Measurements from ENCODE around the gene KDM4C.

KDM4C gene

DNA sequence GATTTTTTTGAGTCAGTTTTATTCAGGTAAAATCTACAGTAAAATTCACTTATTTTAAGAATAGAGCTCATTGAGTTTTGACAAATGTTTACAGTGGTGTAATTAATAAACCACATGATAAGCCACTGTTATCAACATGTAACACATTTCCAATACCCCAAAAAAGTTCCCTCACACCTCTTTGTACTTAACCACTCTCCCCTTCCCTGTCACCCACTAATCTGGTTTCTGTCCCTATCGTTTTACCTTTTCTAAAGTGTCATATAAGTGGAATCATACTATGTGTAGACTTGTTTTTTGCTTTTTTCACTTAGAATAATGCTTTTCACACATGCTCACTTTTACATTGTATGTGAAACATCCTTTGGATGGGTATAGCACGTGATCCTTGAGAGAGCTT lies 127.2 kb downstream of the KDM4C start:
- no peak for DNase-seq (ENCODE audit: insufficient read length, low spot score)
- no peak for FAIRE-seq
- TF ChIP-seq POLR2A (IDR thresholded peaks at IDR 0.05; ENCODE audit: low read depth, low read length), result no peak

- no peak for DNase-seq (ENCODE audit: insufficient read length, low spot score)
- FAIRE-seq, result no peak
- no peak for TF ChIP-seq POLR2A (IDR thresholded peaks at IDR 0.05; ENCODE audit: low read depth, low read length)
These were observed 129.3 kb downstream of the KDM4C start for GRCh38 chr9:6887051-6887450.

GRCh38 chr9:6889868-6890267 lies 132.1 kb downstream of the KDM4C start:
- no peak for DNase-seq (ENCODE audit: insufficient read length, low spot score)
- TF ChIP-seq POLR2A (IDR thresholded peaks at IDR 0.05; ENCODE audit: low read depth, low read length), result no peak
- no peak for FAIRE-seq

DNA sequence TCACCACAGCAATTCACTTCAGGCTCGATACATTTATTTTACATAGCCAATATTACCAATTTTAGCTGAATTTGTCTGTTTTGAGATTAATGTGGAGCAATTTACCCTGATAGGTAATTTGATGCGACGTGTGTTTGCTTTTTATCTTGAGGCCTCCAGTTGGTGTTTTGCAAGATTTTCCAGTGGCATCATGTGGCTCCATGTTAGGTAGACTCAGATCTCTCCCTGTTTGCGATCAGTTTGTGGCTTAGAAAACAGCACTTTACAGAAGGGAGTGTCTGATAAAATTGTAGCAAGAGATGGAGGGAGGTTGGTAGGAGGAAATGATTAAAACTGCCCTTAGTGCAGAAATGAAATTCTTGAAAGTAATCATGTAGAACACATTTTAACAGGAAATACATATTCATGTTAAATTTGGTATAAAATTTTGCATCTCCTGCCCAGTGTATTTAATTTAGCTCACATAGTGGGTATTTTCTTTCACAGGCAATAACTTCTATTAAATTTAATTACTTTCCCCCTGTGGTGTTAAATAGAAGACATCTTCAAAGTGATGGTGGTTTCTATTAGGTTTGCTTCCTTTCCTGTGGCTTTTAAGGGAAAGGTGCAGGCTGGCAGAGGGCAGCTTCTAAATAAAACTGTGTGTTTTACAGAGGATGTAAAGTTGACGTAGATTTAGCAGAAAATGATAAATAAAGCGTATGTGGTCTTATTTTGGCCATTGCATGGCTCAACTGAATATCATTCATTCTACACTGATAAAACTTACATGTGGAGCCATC lies 135.8 kb downstream of the KDM4C start:
- TF ChIP-seq POLR2A (IDR thresholded peaks at IDR 0.05; ENCODE audit: low read depth, low read length), result no peak
- FAIRE-seq, result no peak
- DNase-seq (ENCODE audit: insufficient read length, low spot score), result no peak

DNA sequence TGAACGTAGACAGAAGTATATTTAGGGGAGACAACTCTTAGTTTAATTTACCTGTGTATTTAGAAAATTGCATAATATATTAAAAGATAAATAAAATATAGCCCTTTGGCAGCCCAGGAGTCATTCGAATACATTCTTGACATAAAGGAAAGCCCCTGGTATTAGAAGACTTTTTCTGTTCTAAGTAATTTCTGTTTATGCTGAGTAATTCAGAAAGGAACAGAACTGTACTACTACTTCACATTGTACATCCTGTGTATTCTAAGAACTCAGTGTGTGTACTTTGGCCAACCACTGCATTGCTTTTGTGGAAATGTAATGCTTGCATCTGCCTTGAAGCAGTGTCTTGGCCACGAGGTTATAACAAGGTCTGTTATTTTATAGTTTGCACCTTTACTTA lies 136.4 kb downstream of the KDM4C start:
- no peak for FAIRE-seq
- no peak for TF ChIP-seq POLR2A (IDR thresholded peaks at IDR 0.05; ENCODE audit: low read depth, low read length)

DNA sequence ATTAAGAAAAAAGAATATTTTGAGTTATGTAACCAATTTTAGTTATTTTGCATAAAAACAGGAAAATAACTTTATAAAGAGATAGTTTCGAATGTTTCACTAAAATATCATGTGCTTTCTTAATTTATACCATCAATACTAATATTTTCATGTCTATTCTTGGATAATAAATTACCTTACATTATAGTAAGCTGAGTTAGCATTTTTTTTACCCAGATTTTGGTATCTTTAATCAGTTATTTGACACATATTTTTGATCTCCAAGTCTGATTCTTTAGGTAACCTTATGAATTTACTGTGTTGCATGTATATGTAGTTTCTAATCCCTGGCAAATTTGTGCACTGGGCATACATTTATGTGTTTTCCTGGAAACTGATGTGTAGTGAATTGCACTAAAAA lies 138.0 kb downstream of the KDM4C start:
- no peak for TF ChIP-seq POLR2A (IDR thresholded peaks at IDR 0.05; ENCODE audit: low read depth, low read length)
- FAIRE-seq (no peak), DNase-seq (ENCODE audit: insufficient read length, low spot score) (no peak)

More for the DNA sequence above, 136.4 kb downstream of the KDM4C start:
- DNase-seq (ENCODE audit: insufficient read length, low spot score), result no peak

GRCh38 chr9:6896562-6896961 lies 138.8 kb downstream of the KDM4C start:
- DNase-seq (ENCODE audit: insufficient read length, low spot score) (no peak), FAIRE-seq (no peak)

GRCh38 chr9:6897207-6897822 lies 139.5 kb downstream of the KDM4C start:
- no peak for TF ChIP-seq POLR2A (IDR thresholded peaks at IDR 0.05; ENCODE audit: low read depth, low read length)
- DNase-seq (ENCODE audit: insufficient read length, low spot score), result no peak
- FAIRE-seq, result no peak

More at GRCh38 chr9:6896562-6896961, 138.8 kb downstream of the KDM4C start:
- TF ChIP-seq POLR2A (IDR thresholded peaks at IDR 0.05; ENCODE audit: low read depth, low read length), result no peak

- no peak for DNase-seq (ENCODE audit: insufficient read length, low spot score)
- no peak for TF ChIP-seq POLR2A (IDR thresholded peaks at IDR 0.05; ENCODE audit: low read depth, low read length)
- no peak for FAIRE-seq
These were observed 140.1 kb downstream of the KDM4C start for GRCh38 chr9:6897898-6898302.

DNA sequence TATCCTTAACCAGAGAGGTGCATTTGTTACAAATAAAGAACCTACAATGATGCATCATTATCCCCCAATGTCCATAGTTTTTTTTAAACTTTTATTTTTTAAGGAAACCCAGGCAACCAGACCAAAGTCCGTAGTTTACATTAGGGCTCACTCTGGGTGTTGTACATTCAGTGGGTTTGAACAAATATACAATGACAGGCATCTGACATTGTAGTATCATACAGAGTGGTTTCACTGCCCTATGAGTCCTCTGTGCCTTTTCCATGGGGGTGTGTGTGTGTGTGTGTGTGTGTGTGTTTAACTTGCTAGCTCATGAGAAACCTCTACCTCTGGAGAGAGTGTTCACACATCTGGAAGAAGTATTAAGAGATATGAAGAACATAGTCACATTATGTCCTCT lies 141.5 kb downstream of the KDM4C start:
- FAIRE-seq (no peak), DNase-seq (ENCODE audit: insufficient read length, low spot score) (no peak)
- no peak for TF ChIP-seq POLR2A (IDR thresholded peaks at IDR 0.05; ENCODE audit: low read depth, low read length)

GRCh38 chr9:6900440-6900883 lies 142.7 kb downstream of the KDM4C start:
- TF ChIP-seq POLR2A (IDR thresholded peaks at IDR 0.05; ENCODE audit: low read depth, low read length), result no peak
- DNase-seq (ENCODE audit: insufficient read length, low spot score), result no peak
- FAIRE-seq, result no peak

GRCh38 chr9:6901180-6901579 lies 143.4 kb downstream of the KDM4C start:
- no peak for FAIRE-seq

GRCh38 chr9:6902423-6902822 lies 144.7 kb downstream of the KDM4C start:
- no peak for TF ChIP-seq POLR2A (IDR thresholded peaks at IDR 0.05; ENCODE audit: low read depth, low read length)
- DNase-seq (ENCODE audit: insufficient read length, low spot score), result peak; percentile 14
- peak; percentile 91 for FAIRE-seq

More at GRCh38 chr9:6901180-6901579, 143.4 kb downstream of the KDM4C start:
- TF ChIP-seq POLR2A (IDR thresholded peaks at IDR 0.05; ENCODE audit: low read depth, low read length), result no peak
- DNase-seq (ENCODE audit: insufficient read length, low spot score), result no peak

- no peak for TF ChIP-seq POLR2A (IDR thresholded peaks at IDR 0.05; ENCODE audit: low read depth, low read length)
- FAIRE-seq, result no peak
- DNase-seq (ENCODE audit: insufficient read length, low spot score), result no peak
These were observed 146.6 kb downstream of the KDM4C start for GRCh38 chr9:6904371-6904770.

DNA sequence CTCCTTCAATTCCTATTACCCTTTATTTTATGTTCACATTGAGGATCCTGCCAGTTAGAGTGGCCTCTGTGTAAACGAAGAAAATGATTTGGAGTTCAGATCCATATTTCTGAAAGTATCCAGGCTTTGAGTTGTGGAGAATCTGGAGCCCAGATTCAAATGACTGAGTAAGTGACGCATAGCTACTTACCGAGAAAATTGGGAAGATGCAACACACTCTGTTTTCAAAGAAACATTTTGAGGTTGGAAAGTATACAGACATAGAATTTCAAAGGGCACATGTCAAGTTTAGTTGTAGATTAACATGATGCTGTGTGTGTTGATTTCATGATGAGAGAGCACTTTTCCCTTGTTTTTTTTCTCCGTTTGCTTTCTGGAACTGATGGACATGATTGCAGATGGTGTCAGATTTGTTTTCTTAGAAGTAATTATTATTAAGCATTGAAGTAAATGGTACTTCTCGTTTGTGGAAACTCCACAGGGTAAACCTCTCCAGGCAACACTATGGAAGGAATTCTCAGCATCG lies 148.1 kb downstream of the KDM4C start:
- TF ChIP-seq POLR2A (IDR thresholded peaks at IDR 0.05; ENCODE audit: low read depth, low read length), result no peak
- DNase-seq (ENCODE audit: insufficient read length, low spot score) (no peak), FAIRE-seq (no peak)
